ENCODE measurements around the gene CSH2. TPM values are rescaled to one million over a fixed set of nuclear protein-coding genes. Genes with fewer than 3 reads are reported as not detected.
"Not testable (repeated sequence)": the region's sequence is repeated elsewhere in the genome, so short reads cannot be mapped to it uniquely, and the experiment has no call there.

The CSH2 gene
- total and polyA plus RNA-seq, 8 donors = not detected

DNA sequence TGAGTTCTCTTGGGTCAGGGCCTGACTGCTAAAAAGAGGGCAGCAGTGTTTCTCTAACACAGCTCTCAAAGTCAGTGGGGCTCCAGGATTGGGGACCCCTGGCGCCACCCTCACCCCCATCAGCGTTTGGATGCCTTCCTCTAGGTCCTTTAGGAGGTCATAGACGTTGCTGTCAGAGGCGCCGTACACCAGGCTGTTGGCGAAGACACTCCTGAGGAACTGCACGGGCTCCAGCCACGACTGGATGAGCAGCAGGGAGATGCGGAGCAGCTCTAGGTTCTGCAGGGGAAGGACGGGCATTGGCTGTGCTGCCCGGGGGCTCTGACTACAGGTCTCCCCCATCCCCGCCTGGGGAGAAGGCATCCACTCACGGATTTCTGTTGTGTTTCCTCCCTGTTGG lies 44.2 kb upstream of the CSH2 start:
- 66 to 69% methylated on average over 13 of the region's 13 CpGs for WGBS, 2 donors
- H3K4me1 ChIP-seq = no peaks in the 10 kb centered on the region
- no peaks in the 10 kb centered on the region for H3K36me3 ChIP-seq
- no peak for FAIRE-seq
- H3K4me3 ChIP-seq = no peak overlapping the region
- no peak for ATAC-seq
- no peaks in the 10 kb centered on the region for H3K27me3 ChIP-seq
- TF ChIP-seq, protein P1, sequence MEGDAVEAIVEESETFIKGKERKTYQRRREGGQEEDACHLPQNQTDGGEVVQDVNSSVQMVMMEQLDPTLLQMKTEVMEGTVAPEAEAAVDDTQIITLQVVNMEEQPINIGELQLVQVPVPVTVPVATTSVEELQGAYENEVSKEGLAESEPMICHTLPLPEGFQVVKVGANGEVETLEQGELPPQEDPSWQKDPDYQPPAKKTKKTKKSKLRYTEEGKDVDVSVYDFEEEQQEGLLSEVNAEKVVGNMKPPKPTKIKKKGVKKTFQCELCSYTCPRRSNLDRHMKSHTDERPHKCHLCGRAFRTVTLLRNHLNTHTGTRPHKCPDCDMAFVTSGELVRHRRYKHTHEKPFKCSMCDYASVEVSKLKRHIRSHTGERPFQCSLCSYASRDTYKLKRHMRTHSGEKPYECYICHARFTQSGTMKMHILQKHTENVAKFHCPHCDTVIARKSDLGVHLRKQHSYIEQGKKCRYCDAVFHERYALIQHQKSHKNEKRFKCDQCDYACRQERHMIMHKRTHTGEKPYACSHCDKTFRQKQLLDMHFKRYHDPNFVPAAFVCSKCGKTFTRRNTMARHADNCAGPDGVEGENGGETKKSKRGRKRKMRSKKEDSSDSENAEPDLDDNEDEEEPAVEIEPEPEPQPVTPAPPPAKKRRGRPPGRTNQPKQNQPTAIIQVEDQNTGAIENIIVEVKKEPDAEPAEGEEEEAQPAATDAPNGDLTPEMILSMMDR (IDR thresholded peaks at IDR 0.05) = no peak
- intact Hi-C loops (cut with DNase I) = loop anchor here in 2 of 3 donors (10.0 kb wide), 2 partner anchors 217 to 367 kb away; partner anchors contain the start of gene ERN1 (in 2 of the 2)
- peak in 1 of 6 donors; percentile 35 for DNase-seq
- no peak overlapping the region for H3K27ac ChIP-seq
- no peaks in the 10 kb centered on the region for H3K9me3 ChIP-seq

DNA sequence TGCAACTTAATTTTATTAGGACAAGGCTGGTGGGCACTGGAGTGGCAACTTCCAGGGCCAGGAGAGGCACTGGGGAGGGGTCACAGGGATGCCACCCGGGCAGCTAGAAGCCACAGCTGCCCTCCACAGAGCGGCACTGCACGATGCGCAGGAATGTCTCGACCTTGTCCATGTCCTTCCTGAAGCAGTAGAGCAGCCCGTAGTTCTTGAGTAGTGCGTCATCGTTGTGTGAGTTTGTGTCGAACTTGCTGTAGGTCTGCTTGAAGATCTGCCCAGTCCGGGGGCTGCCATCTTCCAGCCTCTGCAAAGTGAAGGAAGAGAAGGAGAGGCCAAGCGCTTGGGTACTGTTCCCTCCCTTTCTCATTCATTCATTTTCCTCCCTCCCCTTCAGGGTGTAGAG lies 43.7 kb upstream of the CSH2 start:
- not testable (repeated sequence) for H3K4me3 ChIP-seq, ATAC-seq, H3K9me3 ChIP-seq, H3K36me3 ChIP-seq, H3K4me1 ChIP-seq, FAIRE-seq, H3K27ac ChIP-seq, H3K27me3 ChIP-seq
- peak in 1 of 6 donors; percentile 22 for DNase-seq
- 69 to 73% methylated on average over 10 to 11 of the region's 11 CpGs for WGBS, 2 donors
- intact Hi-C loops (cut with DNase I) = loop anchor here in 2 of 3 donors (10.0 kb wide), 2 partner anchors 218 to 368 kb away; partner anchors contain the start of gene ERN1 (in 2 of the 2)

DNA sequence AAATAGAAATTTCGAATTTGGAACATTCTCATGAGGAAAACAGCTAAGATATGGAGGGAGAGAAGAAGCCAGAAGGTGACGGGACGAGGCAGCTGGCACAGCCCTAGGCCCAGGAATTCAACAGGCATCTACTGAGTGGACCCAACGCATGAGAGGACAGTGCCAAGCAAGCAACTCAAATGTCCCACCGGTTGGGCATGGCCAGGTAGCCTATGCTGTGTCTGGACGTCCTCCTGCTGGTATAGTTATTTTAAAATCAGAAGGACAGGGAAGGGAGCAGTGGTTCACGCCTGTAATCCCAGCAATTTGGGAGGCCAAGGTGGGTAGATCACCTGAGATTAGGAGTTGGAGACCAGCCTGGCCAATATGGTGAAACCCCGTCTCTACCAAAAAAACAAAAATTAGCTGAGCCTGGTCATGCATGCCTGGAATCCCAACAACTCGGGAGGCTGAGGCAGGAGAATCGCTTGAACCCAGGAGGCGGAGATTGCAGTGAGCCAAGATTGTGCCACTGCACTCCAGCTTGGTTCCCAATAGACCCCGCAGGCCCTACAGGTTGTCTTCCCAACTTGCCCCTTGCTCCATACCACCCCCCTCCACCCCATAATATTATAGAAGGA lies 43.2 kb upstream of the CSH2 start:
- peak in 1 of 6 donors; percentile 8 for DNase-seq

DNA sequence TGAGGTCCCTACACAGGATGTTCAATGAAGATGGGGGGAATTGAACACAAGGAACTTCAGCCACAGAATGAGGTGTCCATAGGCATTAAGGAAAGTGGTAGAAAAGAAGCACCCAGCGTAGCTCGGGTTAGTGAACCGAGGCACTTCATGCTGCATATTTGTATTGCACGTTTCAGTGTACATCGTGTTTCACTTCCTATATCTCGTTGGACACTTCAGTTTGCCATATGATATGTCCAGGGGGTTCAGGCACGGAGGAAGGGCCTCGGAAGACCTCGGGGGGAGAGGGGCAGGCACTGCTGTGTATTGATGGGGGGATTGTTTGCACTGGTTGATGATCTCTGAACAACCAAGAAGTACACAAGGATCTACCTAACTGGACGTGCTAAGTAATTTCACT lies 42.3 kb upstream of the CSH2 start:
- not testable (repeated sequence) for H3K4me1 ChIP-seq, H3K27me3 ChIP-seq, H3K27ac ChIP-seq, H3K36me3 ChIP-seq, FAIRE-seq, H3K4me3 ChIP-seq, H3K9me3 ChIP-seq, ATAC-seq
- DNase-seq = peak in 1 of 6 donors; percentile 6
- intact Hi-C loops (cut with DNase I) = loop anchor here in 2 of 3 donors (10.0 kb wide), 2 partner anchors 219 to 369 kb away; partner anchors contain the start of gene ERN1 (in 2 of the 2)
- 50 to 62% methylated on average over 10 of the region's 10 CpGs for WGBS, 2 donors

More for the DNA sequence above, 43.2 kb upstream of the CSH2 start:
- Histone ChIP-seq H3K27me3 (no peaks in the 10 kb centered on the region), H3K4me3 (no peak overlapping the region), H3K27ac (no peak overlapping the region), H3K4me1 (no peaks in the 10 kb centered on the region), H3K36me3 (no peaks in the 10 kb centered on the region), H3K9me3 (no peaks in the 10 kb centered on the region)
- 70 to 76% methylated on average over 12 of the region's 12 CpGs for WGBS, 2 donors
- intact Hi-C loops (cut with DNase I) = loop anchor here in 2 of 3 donors (10.0 kb wide), 2 partner anchors 218 to 368 kb away; partner anchors contain the start of gene ERN1 (in 2 of the 2)
- ATAC-seq = no peak
- TF ChIP-seq, protein P1 (IDR thresholded peaks at IDR 0.05) = no peak
- no peak for FAIRE-seq

DNA sequence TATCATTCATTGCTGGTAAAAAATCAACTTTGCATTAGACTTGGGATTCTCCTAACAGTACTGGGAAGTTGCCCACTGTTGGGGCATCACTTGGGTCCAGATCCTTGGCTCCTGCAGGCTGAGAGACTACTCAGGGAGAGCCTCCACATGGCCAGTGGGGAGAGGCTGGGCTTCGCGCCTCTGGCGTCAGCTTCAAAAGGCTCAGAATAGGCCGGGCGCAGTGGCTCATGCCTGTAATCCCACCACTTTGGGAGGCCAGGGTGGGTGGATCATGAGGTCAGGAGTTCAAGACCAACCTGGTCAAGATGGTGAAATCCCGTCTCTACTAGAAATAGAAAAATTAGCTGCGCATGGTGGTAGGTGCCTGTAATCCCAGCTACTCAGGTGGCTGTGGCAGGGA lies 41.0 kb upstream of the CSH2 start:
- DNase-seq = peak in 1 of 6 donors; percentile 20
- no peaks in the 10 kb centered on the region for H3K9me3 ChIP-seq
- 88 to 92% methylated on average over 7 of the region's 7 CpGs for WGBS, 2 donors

More for the DNA sequence above, 41.0 kb upstream of the CSH2 start:
- H3K27ac ChIP-seq = no peak overlapping the region
- intact Hi-C loops (cut with DNase I) = loop anchor here in 2 of 3 donors (10.0 kb wide), 2 partner anchors 220 to 370 kb away; partner anchors contain the start of gene ERN1 (in 2 of the 2)
- H3K4me1 ChIP-seq = no peaks in the 10 kb centered on the region
- H3K4me3 ChIP-seq = no peak overlapping the region
- TF ChIP-seq, protein P1 (IDR thresholded peaks at IDR 0.05) = no peak
- ATAC-seq (no peak), FAIRE-seq (no peak)
- H3K36me3 ChIP-seq = no peaks in the 10 kb centered on the region
- no peaks in the 10 kb centered on the region for H3K27me3 ChIP-seq
